Mononuclear cell (primary cell): ENCODE results near the gene HYDIN. TPM values are rescaled to one million over a fixed set of nuclear protein-coding genes. Genes with fewer than 3 reads are reported as not detected.
"Not testable (repeated sequence)": the region's sequence is repeated elsewhere in the genome, so short reads cannot be mapped to it uniquely, and the experiment has no call there.

Experiments
- H3K27me3 ChIP-seq: 2 replicates; pipeline ENCODE4 v1.6.0; 2011; ENCODE audit warnings: low read length, control low read depth; ENCODE audit not compliant: insufficient read depth
- H3K4me1 ChIP-seq: 2 replicates; pipeline ENCODE4 v1.5.1; 2011; ENCODE audit warnings: mild to moderate bottlenecking, low read length, control low read depth; ENCODE audit not compliant: insufficient read depth
- H3K4me3 ChIP-seq: 2 replicates; pipeline ENCODE4 v1.5.1; 2011; ENCODE audit warnings: mild to moderate bottlenecking, low read length, moderate library complexity
- H3K9me3 ChIP-seq: 2 replicates; pipeline ENCODE4 v1.5.1; 2011; ENCODE audit warnings: low read depth, mild to moderate bottlenecking, control low read depth, low read length
- total RNA-seq: library from RNA; depleted of rRNA; stranded (reverse); fragments of >200 nt; gene quantifications from one replicate; pipeline ENCODE4 v1.2.3, GENCODE V29; 2012

The HYDIN gene
- total RNA-seq, 1 donor: 0.21 TPM

- H3K27me3 ChIP-seq, H3K4me3 ChIP-seq, H3K4me1 ChIP-seq, H3K9me3 ChIP-seq: not testable (repeated sequence)
These were observed 150.3 kb downstream of the HYDIN start for GRCh38 chr16:71080262-71080661.

- not testable (repeated sequence) for H3K4me3 ChIP-seq, H3K9me3 ChIP-seq, H3K4me1 ChIP-seq, H3K27me3 ChIP-seq
These were observed 159.9 kb downstream of the HYDIN start for GRCh38 chr16:71070651-71071050.

GRCh38 chr16:71069842-71070241, 160.7 kb downstream of the HYDIN start:
- not testable (repeated sequence) for H3K4me3 ChIP-seq, H3K27me3 ChIP-seq, H3K4me1 ChIP-seq, H3K9me3 ChIP-seq

- not testable (repeated sequence) for H3K9me3 ChIP-seq, H3K27me3 ChIP-seq, H3K4me3 ChIP-seq, H3K4me1 ChIP-seq
These were observed 176.5 kb downstream of the HYDIN start for GRCh38 chr16:71053897-71054609.

GRCh38 chr16:71050307-71050706, 180.2 kb downstream of the HYDIN start:
- H3K4me3 ChIP-seq, H3K4me1 ChIP-seq, H3K27me3 ChIP-seq, H3K9me3 ChIP-seq: not testable (repeated sequence)

GRCh38 chr16:71039368-71040111, 191.0 kb downstream of the HYDIN start:
- not testable (repeated sequence) for H3K4me1 ChIP-seq, H3K27me3 ChIP-seq, H3K9me3 ChIP-seq, H3K4me3 ChIP-seq

GRCh38 chr16:71038421-71038820, 192.1 kb downstream of the HYDIN start:
- not testable (repeated sequence) for H3K4me1 ChIP-seq, H3K4me3 ChIP-seq, H3K9me3 ChIP-seq, H3K27me3 ChIP-seq

- H3K27me3 ChIP-seq, H3K4me1 ChIP-seq, H3K9me3 ChIP-seq, H3K4me3 ChIP-seq: not testable (repeated sequence)
These were observed 192.5 kb downstream of the HYDIN start for GRCh38 chr16:71037987-71038386.

GRCh38 chr16:71028032-71028727, 202.3 kb downstream of the HYDIN start:
- H3K9me3 ChIP-seq, H3K4me3 ChIP-seq, H3K4me1 ChIP-seq, H3K27me3 ChIP-seq: not testable (repeated sequence)

GRCh38 chr16:71027511-71027910, 203.0 kb downstream of the HYDIN start:
- H3K9me3 ChIP-seq, H3K4me3 ChIP-seq, H3K4me1 ChIP-seq, H3K27me3 ChIP-seq: not testable (repeated sequence)

- not testable (repeated sequence) for H3K9me3 ChIP-seq, H3K4me1 ChIP-seq, H3K27me3 ChIP-seq, H3K4me3 ChIP-seq
These were observed 206.6 kb downstream of the HYDIN start for GRCh38 chr16:71023851-71024439.

GRCh38 chr16:71021961-71022537, 208.5 kb downstream of the HYDIN start:
- not testable (repeated sequence) for H3K9me3 ChIP-seq, H3K4me1 ChIP-seq, H3K4me3 ChIP-seq, H3K27me3 ChIP-seq

GRCh38 chr16:71019067-71019682, 211.3 kb downstream of the HYDIN start:
- H3K4me1 ChIP-seq: not testable (repeated sequence)

GRCh38 chr16:71015419-71015818, 215.1 kb downstream of the HYDIN start:
- not testable (repeated sequence) for H3K4me1 ChIP-seq, H3K4me3 ChIP-seq

More at GRCh38 chr16:71019067-71019682, 211.3 kb downstream of the HYDIN start:
- H3K9me3 ChIP-seq, H3K27me3 ChIP-seq, H3K4me3 ChIP-seq: not testable (repeated sequence)

More at GRCh38 chr16:71015419-71015818, 215.1 kb downstream of the HYDIN start:
- H3K9me3 ChIP-seq, H3K27me3 ChIP-seq: not testable (repeated sequence)
